Breast epithelium (tissue), 4 donors: Measurements from ENCODE around the gene SERPINA9. TPM values are rescaled to one million over a fixed set of nuclear protein-coding genes. Genes with fewer than 3 reads are reported as not detected.

Source experiments
- DNase-seq, 2 donors: peaks; one replicate each; pipeline ENCODE4 v3.0.0-alpha.2; 2019; ENCODE audit warnings: low spot score in 2 of 2
- H3K27ac ChIP-seq, 2 donors: fragments of 200-600 bp; sonication (generic) in 1 of 2; one replicate each; pipeline ENCODE4 v1.5.1; 2016 to 2019; ENCODE audit warnings: mild to moderate bottlenecking in 1 of 2
- H3K27me3 ChIP-seq, 2 donors: fragments of 200-600 bp; sonication (generic) in 1 of 2; one replicate each; pipeline versions ENCODE4 v1.5.1 to v1.6.0; 2017 to 2019; ENCODE audit warnings: control low read depth in 1 of 2, mild to moderate bottlenecking in 1 of 2
- H3K36me3 ChIP-seq: fragments of 200-600 bp; one replicate; pipeline ENCODE4 v1.5.1; 2019
- H3K4me1 ChIP-seq, 2 donors: fragments of 200-600 bp; sonication (generic); one replicate each; pipeline ENCODE4 v1.5.1; 2016 to 2019; ENCODE audit warnings: control low read depth in 1 of 2
- H3K4me3 ChIP-seq, 3 donors: fragments of 200-600 bp; sonication (generic); 1 replicate in 2 of 3; 2 replicates in 1 of 3; pipeline ENCODE4 v1.5.1; 2016 to 2019; ENCODE audit warnings: mild to moderate bottlenecking in 3 of 3, moderate library complexity in 2 of 3
- H3K9me3 ChIP-seq, 2 donors: fragments of 200-600 bp; sonication (generic) in 1 of 2; one replicate each; pipeline ENCODE4 v1.5.1; 2016 to 2019; ENCODE audit warnings: control low read depth in 1 of 2
- POLR2A ChIP-seq: fragments of 450-650 bp; IDR thresholded peaks from one replicate; pipeline ENCODE4 v1.6.1; 2016; ENCODE audit warnings: antibody characterized with exemption, mild to moderate bottlenecking, moderate library complexity
- POLR2AphosphoS5 ChIP-seq, 3 donors: sonication (generic); formaldehyde crosslinking; IDR thresholded peaks; one replicate each; pipeline ENCODE4 v1.6.1; 2017; ENCODE audit warnings: antibody characterized with exemption in 3 of 3
- intact Hi-C: fragments of 100-400 bp; cut with DNase I; formaldehyde crosslinking; loops from one replicate; pipeline ENCODE4 v1.15.1; 2023; ENCODE audit warnings: low total_unique reads
- total RNA-seq, 3 donors: library from RNA; depleted of rRNA; stranded (reverse); fragments of >200 nt; gene quantifications; one replicate each; pipeline ENCODE4 v1.1.0, GENCODE V29; 2016
- TF ChIP-seq, protein P1 (sequence below), 3 donors: fragments of 450-650 bp; IDR thresholded peaks; one replicate each; pipeline ENCODE4 v1.5.1; 2016 to 2017; ENCODE audit warnings: antibody characterized with exemption in 3 of 3, mild to moderate bottlenecking in 3 of 3, moderate library complexity in 3 of 3

The SERPINA9 gene, protein sequence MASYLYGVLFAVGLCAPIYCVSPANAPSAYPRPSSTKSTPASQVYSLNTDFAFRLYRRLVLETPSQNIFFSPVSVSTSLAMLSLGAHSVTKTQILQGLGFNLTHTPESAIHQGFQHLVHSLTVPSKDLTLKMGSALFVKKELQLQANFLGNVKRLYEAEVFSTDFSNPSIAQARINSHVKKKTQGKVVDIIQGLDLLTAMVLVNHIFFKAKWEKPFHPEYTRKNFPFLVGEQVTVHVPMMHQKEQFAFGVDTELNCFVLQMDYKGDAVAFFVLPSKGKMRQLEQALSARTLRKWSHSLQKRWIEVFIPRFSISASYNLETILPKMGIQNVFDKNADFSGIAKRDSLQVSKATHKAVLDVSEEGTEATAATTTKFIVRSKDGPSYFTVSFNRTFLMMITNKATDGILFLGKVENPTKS
- not detected for total RNA-seq

DNA sequence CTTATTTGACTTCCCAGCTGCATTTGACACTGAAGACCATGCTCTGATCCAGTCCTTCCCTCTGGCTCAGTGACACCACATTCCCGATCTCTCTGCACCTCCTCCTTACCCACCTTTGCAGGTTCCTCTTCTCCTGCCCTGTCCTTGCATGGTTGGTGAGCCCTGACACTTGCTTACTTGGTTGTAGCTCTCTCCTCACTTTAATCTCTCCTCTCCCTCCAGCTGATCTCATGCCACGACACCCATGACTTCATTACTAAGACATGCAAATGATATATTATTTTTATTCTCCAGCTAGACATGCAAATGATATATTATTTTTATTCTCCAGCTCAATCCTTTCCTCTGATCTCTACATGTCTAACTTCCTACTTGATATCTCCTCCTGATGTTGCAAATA is at the start of gene SERPINA9:
TSS of gene SERPINA9 (minus strand) at position 175 of the 400 bp plus-strand sequence. CDS start 6,357 bp downstream, outside the sequence.
- Histone ChIP-seq H3K27ac (no peak within 1 kb of the TSS), H3K4me3 (no peak within 1 kb of the TSS), H3K9me3 (peaks cover 15 to 23% of the 10 kb centered on the region in 2 donors), H3K27me3 (peaks cover 0 to 4% of the 10 kb centered on the region in 2 donors), H3K4me1 (no peaks in the 10 kb centered on the region), H3K36me3 (no peaks in the 10 kb centered on the region)
- DNase-seq, result no peak
- intact Hi-C loops, result no loop called here
- TF ChIP-seq POLR2AphosphoS5 (IDR thresholded peaks at IDR 0.05) (no peak), POLR2A (no peak)
- TF ChIP-seq, protein P1, sequence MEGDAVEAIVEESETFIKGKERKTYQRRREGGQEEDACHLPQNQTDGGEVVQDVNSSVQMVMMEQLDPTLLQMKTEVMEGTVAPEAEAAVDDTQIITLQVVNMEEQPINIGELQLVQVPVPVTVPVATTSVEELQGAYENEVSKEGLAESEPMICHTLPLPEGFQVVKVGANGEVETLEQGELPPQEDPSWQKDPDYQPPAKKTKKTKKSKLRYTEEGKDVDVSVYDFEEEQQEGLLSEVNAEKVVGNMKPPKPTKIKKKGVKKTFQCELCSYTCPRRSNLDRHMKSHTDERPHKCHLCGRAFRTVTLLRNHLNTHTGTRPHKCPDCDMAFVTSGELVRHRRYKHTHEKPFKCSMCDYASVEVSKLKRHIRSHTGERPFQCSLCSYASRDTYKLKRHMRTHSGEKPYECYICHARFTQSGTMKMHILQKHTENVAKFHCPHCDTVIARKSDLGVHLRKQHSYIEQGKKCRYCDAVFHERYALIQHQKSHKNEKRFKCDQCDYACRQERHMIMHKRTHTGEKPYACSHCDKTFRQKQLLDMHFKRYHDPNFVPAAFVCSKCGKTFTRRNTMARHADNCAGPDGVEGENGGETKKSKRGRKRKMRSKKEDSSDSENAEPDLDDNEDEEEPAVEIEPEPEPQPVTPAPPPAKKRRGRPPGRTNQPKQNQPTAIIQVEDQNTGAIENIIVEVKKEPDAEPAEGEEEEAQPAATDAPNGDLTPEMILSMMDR (IDR thresholded peaks at IDR 0.05), result no peak

DNA sequence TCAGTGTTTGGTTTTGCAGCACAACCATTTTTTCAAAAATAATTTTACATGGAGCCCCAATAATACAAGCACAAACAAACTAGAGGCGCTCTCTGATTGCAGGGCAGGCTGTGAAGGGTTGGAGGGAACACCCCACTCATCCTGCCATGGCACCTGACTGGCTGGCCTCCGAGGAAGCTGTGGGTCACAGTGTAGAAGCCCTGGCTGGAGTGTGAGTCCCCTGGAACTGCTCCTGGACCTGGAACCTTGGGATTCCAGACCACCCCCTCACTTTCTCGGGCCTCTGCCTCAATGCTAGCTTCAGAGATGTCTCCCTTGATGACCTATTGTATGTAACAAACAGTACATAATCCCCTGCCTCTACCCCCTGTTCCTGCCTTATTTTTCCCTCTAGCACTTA is 48.1 kb upstream of the SERPINA9 start:
- no peak overlapping the region for H3K4me3 ChIP-seq
- no peaks in the 10 kb centered on the region for H3K36me3 ChIP-seq
- intact Hi-C loops, result no loop called here

DNA sequence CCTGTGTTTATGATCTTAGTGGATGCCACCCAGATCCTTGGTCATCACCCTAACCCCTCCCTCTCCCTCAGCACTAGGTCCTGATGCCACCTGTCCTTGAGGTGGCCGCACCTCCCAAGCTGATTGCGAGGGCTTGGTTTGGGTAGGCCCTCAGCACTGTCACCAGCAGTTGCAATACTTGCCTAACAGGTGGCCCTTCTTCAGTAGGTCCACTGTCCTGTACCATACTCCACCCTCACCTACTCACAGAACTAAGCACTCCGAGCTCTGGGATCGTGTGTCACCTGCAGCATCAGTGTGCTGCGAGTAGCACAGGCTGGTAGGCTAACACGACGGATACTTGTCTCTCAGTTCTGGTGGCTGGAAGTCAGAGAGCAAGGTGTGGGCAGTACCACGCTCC is 47.3 kb upstream of the SERPINA9 start:
- Histone ChIP-seq H3K27me3 (no peaks in the 10 kb centered on the region), H3K36me3 (no peaks in the 10 kb centered on the region), H3K4me1 (no peaks in the 10 kb centered on the region), H3K9me3 (no peaks in the 10 kb centered on the region), H3K27ac (no peak overlapping the region), H3K4me3 (no peak overlapping the region)
- DNase-seq, result no peak
- intact Hi-C loops, result no loop called here
- TF ChIP-seq POLR2A, result no peak
- TF ChIP-seq, protein P1 (IDR thresholded peaks at IDR 0.05), result no peak
- no peak for TF ChIP-seq POLR2AphosphoS5 (IDR thresholded peaks at IDR 0.05)

More for the DNA sequence above, 48.1 kb upstream of the SERPINA9 start:
- Histone ChIP-seq H3K27me3 (no peaks in the 10 kb centered on the region), H3K4me1 (no peaks in the 10 kb centered on the region), H3K27ac (no peak overlapping the region), H3K9me3 (no peaks in the 10 kb centered on the region)
- TF ChIP-seq POLR2A, result no peak
- no peak for TF ChIP-seq POLR2AphosphoS5 (IDR thresholded peaks at IDR 0.05)
- TF ChIP-seq, protein P1 (IDR thresholded peaks at IDR 0.05), result no peak
- DNase-seq, result no peak

DNA sequence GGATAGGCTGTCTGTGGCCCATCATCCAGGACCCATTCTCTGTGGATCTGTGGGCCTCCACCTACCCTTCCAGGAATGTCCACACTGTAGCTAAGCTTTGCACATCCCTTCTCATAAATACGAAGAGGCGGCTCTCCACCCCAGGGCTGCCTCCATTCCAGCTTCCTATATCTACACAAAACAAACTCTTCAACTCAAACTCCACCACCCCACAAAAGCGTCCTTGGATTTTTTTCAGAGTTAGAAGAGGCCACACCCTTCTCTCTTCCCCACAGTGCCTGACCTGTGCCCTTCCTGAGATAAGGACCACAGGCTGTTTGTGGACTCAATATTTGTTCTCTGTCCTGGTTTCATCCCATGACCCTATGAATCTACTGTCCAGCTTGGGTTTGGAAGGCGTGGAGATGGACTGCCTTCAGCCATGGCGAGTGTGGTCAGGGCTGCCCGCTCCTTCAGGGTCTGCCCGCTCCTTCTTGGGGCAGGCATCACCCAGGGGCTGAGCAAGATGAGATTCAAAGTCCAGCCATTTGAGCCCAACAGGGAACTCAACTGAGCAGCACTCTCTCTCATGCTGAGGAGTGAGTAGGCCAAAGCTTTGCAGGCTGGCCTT is 46.2 kb upstream of the SERPINA9 start:
- intact Hi-C loops, result no loop called here
- TF ChIP-seq POLR2A, result no peak
- TF ChIP-seq, protein P1 (IDR thresholded peaks at IDR 0.05), result no peak
- no peak for TF ChIP-seq POLR2AphosphoS5 (IDR thresholded peaks at IDR 0.05)
- Histone ChIP-seq H3K27ac (no peak overlapping the region), H3K4me3 (no peak overlapping the region), H3K36me3 (no peaks in the 10 kb centered on the region), H3K27me3 (no peaks in the 10 kb centered on the region), H3K9me3 (no peaks in the 10 kb centered on the region), H3K4me1 (no peaks in the 10 kb centered on the region)
- DNase-seq, result peak in 1 of 2 donors; percentile 28
